K562 (cell line): ENCODE measurements around the gene PPP1R9A. TPM values are rescaled to one million over a fixed set of nuclear protein-coding genes. Genes with fewer than 3 reads are reported as not detected.

Experiments
- ATAC-seq: fragments of 200-7000 bp; cut with Tn5 transposase; 3 replicates; pipeline ENCODE4 v1.9.1; 2020; ENCODE audit warnings: moderate library complexity
- BruUV-seq: library from RNA; stranded (reverse); fragments of 400-500 nt; replicated peaks from 2 replicates; lab custom pipeline; 2021; lab: Mats Ljungman, UMichigan
- CTCF ChIA-PET: fragments of 300-600 bp; formaldehyde crosslinking; extraction: SDS; loops from one replicate; lab custom pipeline; 2021; ENCODE audit warnings: low intra/inter-chr PET ratio; lab: Yijun Ruan, JAX
- POLR2A ChIA-PET: fragments of 300-600, 350-650 bp; sonication (Branson Sonifier 250); formaldehyde crosslinking; extraction: SDS; loops from one replicate; lab custom pipeline; 2021; ENCODE audit warnings: antibody characterized with exemption, inconsistent platforms; lab: Yijun Ruan, JAX
- DNase-seq, 4 experiments: peaks; one replicate each; pipeline versions ENCODE4 v3.0.0 to v3.0.0-alpha.2; 2011 to 2018; ENCODE audit warnings: low spot score in 3 of 4, mixed read lengths in 3 of 4; ENCODE audit errors: extremely low read depth in 1 of 4
- FAIRE-seq: peaks from 2 replicates; lab custom pipeline; 2011; peaks lifted over from hg19 to GRCh38; lab: Jason Lieb, UNC
- H2AFZ ChIP-seq: 2 replicates; pipeline ENCODE4 v1.6.0; 2011; ENCODE audit warnings: low read depth, low read length, control low read depth, inconsistent platforms
- H3K27ac ChIP-seq: fragments of 200-600 bp; 3 replicates; pipeline ENCODE4 v1.8.0; 2011; ENCODE audit warnings: low read depth, mild to moderate bottlenecking, control low read depth, inconsistent platforms, low read length, moderate library complexity, mixed read lengths; ENCODE audit errors: extremely low read depth
- H3K27me3 ChIP-seq, 2 experiments: fragments of 300-600 bp in 1 of 2; 2 replicates in 1 of 2; 3 replicates in 1 of 2; pipeline versions ENCODE4 v1.6.0 to v1.8.0; 2011; ENCODE audit warnings: inconsistent platforms in 2 of 2, low read length in 2 of 2, mild to moderate bottlenecking in 1 of 2, mixed read lengths in 1 of 2, moderate library complexity in 1 of 2; ENCODE audit not compliant: control insufficient read depth in 2 of 2, insufficient read depth in 2 of 2
- H3K36me3 ChIP-seq: fragments of 300-600 bp; 3 replicates; pipeline ENCODE4 v1.8.0; 2011; ENCODE audit warnings: mild to moderate bottlenecking, low read length, inconsistent platforms; ENCODE audit not compliant: control insufficient read depth, insufficient read depth
- H3K4me1 ChIP-seq, 2 experiments: fragments of 200-600 bp in 1 of 2; replicated peaks in 1 of 2; 2 replicates in 1 of 2; 3 replicates in 1 of 2; pipeline versions ENCODE4 v1.5.1 to v1.8.0; 2011; ENCODE audit warnings: inconsistent platforms in 2 of 2, low read length in 2 of 2, mild to moderate bottlenecking in 1 of 2, mixed read lengths in 1 of 2, moderate library complexity in 1 of 2; ENCODE audit not compliant: control insufficient read depth in 2 of 2, insufficient read depth in 2 of 2
- H3K4me2 ChIP-seq: 2 replicates; pipeline ENCODE4 v1.6.1; 2011; ENCODE audit warnings: low read length, control low read depth, inconsistent platforms, mixed read lengths; ENCODE audit not compliant: insufficient read depth
- H3K4me3 ChIP-seq: fragments of 200-600 bp; sonication (generic), shearing (Covaris generic); 2 replicates; pipeline ENCODE4 v1.5.1; 2016; ENCODE audit warnings: control low read depth, inconsistent platforms
- H3K79me2 ChIP-seq: fragments of 200-600 bp; 3 replicates; pipeline ENCODE4 v1.8.0; 2011; ENCODE audit warnings: low read length, inconsistent platforms; ENCODE audit not compliant: control insufficient read depth, insufficient read depth
- H3K9ac ChIP-seq, 2 experiments: 2 replicates each; pipeline versions ENCODE4 v1.6.0 to v1.6.1; 2011; ENCODE audit warnings: low read depth in 2 of 2, low read length in 2 of 2, control low read depth in 1 of 2, inconsistent platforms in 1 of 2, mild to moderate bottlenecking in 1 of 2, mixed read lengths in 1 of 2; ENCODE audit not compliant: insufficient read depth in 1 of 2
- H3K9me1 ChIP-seq: one replicate; pipeline ENCODE4 v1.6.0; 2011; ENCODE audit warnings: inconsistent platforms, mild to moderate bottlenecking, low read length, moderate library complexity; ENCODE audit not compliant: control insufficient read depth, insufficient read depth
- H3K9me3 ChIP-seq: replicated peaks from 2 replicates; pipeline ENCODE4 v1.5.1; 2011; ENCODE audit warnings: low read depth, low read length, inconsistent platforms; ENCODE audit not compliant: control insufficient read depth, insufficient read depth
- H4K20me1 ChIP-seq: replicated peaks from 2 replicates; pipeline ENCODE4 v1.6.1; 2011; ENCODE audit warnings: low read length, inconsistent platforms, mixed read lengths; ENCODE audit not compliant: control insufficient read depth, insufficient read depth
- BRCA1 ChIP-seq, 2 experiments: fragments of 450-650 bp in 1 of 2; sonication (generic) in 1 of 2; formaldehyde crosslinking in 1 of 2; IDR thresholded peaks; 2 replicates each; pipeline versions ENCODE4 v1.5.0 to v1.6.1; 2017 to 2020; ENCODE audit warnings: mild to moderate bottlenecking in 1 of 2, missing genetic modification reagents in 1 of 2
- CHCHD3 ChIP-seq: fragments of 250-450 bp; sonication (Bioruptor Pico); IDR thresholded peaks from 2 replicates; pipeline ENCODE4 v2.1.2; 2022; ENCODE audit warnings: mild to moderate bottlenecking
- ELK3 ChIP-seq: fragments of 450-650 bp; formaldehyde crosslinking; IDR thresholded peaks from 2 replicates; pipeline ENCODE4 v1.4.0; 2020; ENCODE audit warnings: mild to moderate bottlenecking
- JUNB ChIP-seq: fragments of 450-650 bp; formaldehyde crosslinking; conservative IDR thresholded peaks from 2 replicates; pipeline ENCODE4 v1.4.0; 2020; ENCODE audit warnings: mild to moderate bottlenecking
- MBD2 ChIP-seq: sonication (generic); IDR thresholded peaks from 2 replicates; pipeline ENCODE4 v1.6.1; 2016; ENCODE audit warnings: low read depth, borderline replicate concordance
- MCM3 ChIP-seq: fragments of 450-650 bp; IDR thresholded peaks from 2 replicates; pipeline ENCODE4 v1.6.1; 2016
- NCOA2 ChIP-seq, 2 experiments: fragments of 450-650 bp; IDR thresholded peaks; 2 replicates each; pipeline ENCODE4 v1.6.1; 2018; ENCODE audit warnings: mild to moderate bottlenecking in 2 of 2, moderate library complexity in 1 of 2; ENCODE audit not compliant: partially characterized antibody in 2 of 2
- PRPF4 ChIP-seq: fragments of 200-400 bp; formaldehyde crosslinking; IDR thresholded peaks from one replicate; pipeline ENCODE4 v1.6.1; 2017; ENCODE audit warnings: low read length, low read depth, mild to moderate bottlenecking; ENCODE audit not compliant: insufficient read depth, poor library complexity, severe bottlenecking
- THRA ChIP-seq: fragments of 450-650 bp; IDR thresholded peaks from 2 replicates; pipeline ENCODE4 v1.6.1; 2017; ENCODE audit warnings: mild to moderate bottlenecking, moderate library complexity
- TSHZ1 ChIP-seq: fragments of 250-450 bp; sonication (Bioruptor Pico); IDR thresholded peaks from 2 replicates; pipeline ENCODE4 v1.4.0; 2020; ENCODE audit warnings: mild to moderate bottlenecking, moderate library complexity
- WGBS: fragments of 100-300 bp; shearing (Covaris generic); methylation state at CpG from one replicate; pipeline ENCODE4 v1.1.6; 2016; ENCODE audit warnings: low coverage, mixed read lengths; ENCODE audit not compliant: insufficient coverage; ENCODE audit errors: missing lambda C conversion rate; 5-methylcytosine and 5-hydroxymethylcytosine counted together
- in situ Hi-C: fragments of 300-500 bp; cut with MboI; formaldehyde crosslinking; loops from 4 replicates; pipeline ENCODE4 v1.15.0; 2018; ENCODE audit warnings: inconsistent platforms, mixed read lengths
- intact Hi-C: fragments of 100-400 bp; cut with micrococcal nuclease; formaldehyde crosslinking; loops from 2 replicates; pipeline ENCODE4 v1.14.2; 2022
- polyA plus RNA-seq, 8 experiments: library from polyadenylated mRNA; depleted of rRNA in 4 of 8; stranded (reverse) in 5 of 8; unstranded in 3 of 8; fragments of >200 nt; fragmentation: Nextera tagmentation in 2 of 8; fragmentation: Illumina TruSeq in 1 of 8; extraction: Ambion mirVana in 2 of 8; extraction: Trizol in 1 of 8; gene quantifications; 2 replicates each; pipeline versions ENCODE4 v1.2.1 to v1.2.3, GENCODE V29; 2011 to 2014; ENCODE audit warnings: inconsistent platforms in 1 of 8, missing spikeins in 1 of 8
- total RNA-seq, 7 experiments: library from RNA; depleted of rRNA in 6 of 7; stranded (reverse); fragments of >200 nt in 6 of 7; fragmentation: Illumina TruSeq in 2 of 7; extraction: Trizol in 2 of 7; gene quantifications; 2 replicates each; pipeline versions ENCODE4 v1.2.1 to v1.2.3, GENCODE V29; 2011 to 2021; ENCODE audit warnings: low replicate concordance in 1 of 7

PPP1R9A gene
- total and polyA plus RNA-seq, 9 of the 15 experiments (the other 6 are each of a cell fraction or from before 2014, with no cell fraction given): 0.24 TPM; not detected in 8

- H3K9ac ChIP-seq: no peak overlapping the region
- no peaks in the 10 kb centered on the region for H3K79me2 ChIP-seq
- H3K4me3 ChIP-seq: no peak overlapping the region
- H3K4me1 ChIP-seq: no peaks in the 10 kb centered on the region
- DNase-seq: no peak
- CTCF ChIA-PET: no interaction called here
- TF ChIP-seq BRCA1 (IDR thresholded peaks at IDR 0.05) (no peak), BRCA1 (CRISPR knock-in tag; IDR thresholded peaks at IDR 0.05) (no peak), JUNB (CRISPR knock-in tag) (no peak), PRPF4 (no peak), THRA (no peak), CHCHD3 (no peak), NCOA2 (IDR thresholded peaks at IDR 0.05; ENCODE audit: partially characterized antibody in 2 of 2) (no peak), ELK3 (CRISPR knock-in tag) (no peak), MBD2 (no peak), TSHZ1 (no peak), MCM3 (no peak)
- TF ChIP-seq, all 486 proteins: peak for 0
- no TSS peak for BruUV-seq
- no peak for FAIRE-seq
- no peaks in the 10 kb centered on the region for H3K9me3 ChIP-seq
- H3K36me3 ChIP-seq: no peaks in the 10 kb centered on the region
- no peak overlapping the region for H2AFZ ChIP-seq
- H3K27ac ChIP-seq: no peak overlapping the region
- in situ Hi-C loops (no loop called here), intact Hi-C loops (no loop called here)
- no peaks in the 10 kb centered on the region for H3K27me3 ChIP-seq
- no peak for ATAC-seq
- WGBS: 0% methylated on average over 2 of the region's 2 CpGs
- no peak overlapping the region for H3K4me2 ChIP-seq
- H3K9me1 ChIP-seq: no peaks in the 10 kb centered on the region
- POLR2A ChIA-PET: no interaction called here
- no peaks in the 10 kb centered on the region for H4K20me1 ChIP-seq
These were observed 372.0 kb downstream of the PPP1R9A start for GRCh38 chr7:95279417-95279816.
